Measurements from ENCODE around the gene MSL3B. TPM values are rescaled to one million over a fixed set of nuclear protein-coding genes. Genes with fewer than 3 reads are reported as not detected.

MSL3B gene

GRCh38 chr2:233815861-233816260 lies 52.3 kb downstream of the MSL3B start:
- Mint-ChIP-seq H3K4me1 (peaks cover 10% of the 10 kb centered on the region), H3K27ac (no peak overlapping the region), H3K4me3 (no peak overlapping the region), H3K27me3 (peaks cover 47% of the 10 kb centered on the region), H3K36me3 (ENCODE audit: low read depth) (no peaks in the 10 kb centered on the region)
- no peaks in the 10 kb centered on the region for H3K9me3 ChIP-seq (ENCODE audit: control insufficient read depth, low read length, poor library complexity, severe bottlenecking)
- ATAC-seq = no peak
- DNase-seq = no peak

Other genes starting within 250 kb of the MSL3B start
- gene UGT1A10, start 231.9 kb downstream of the MSL3B start, total RNA-seq = not detected
- not detected for gene UGT1A9, start 196.5 kb downstream of the MSL3B start, total RNA-seq
- not detected for gene UGT1A7, start 186.5 kb downstream of the MSL3B start, total RNA-seq
- not detected for gene UGT1A6, start 175.5 kb downstream of the MSL3B start, total RNA-seq
- not detected for gene UGT1A5, start 155.5 kb downstream of the MSL3B start, total RNA-seq
- not detected for gene UGT1A4, start 149.7 kb downstream of the MSL3B start, total RNA-seq
- gene UGT1A3, start 139.3 kb downstream of the MSL3B start, total RNA-seq = not detected
- not detected for gene UGT1A1, start 108.1 kb downstream of the MSL3B start, total RNA-seq
- not detected for gene MROH2A, start 90.1 kb downstream of the MSL3B start, total RNA-seq
- 1 to 10 TPM in 1 of 2 donors, under 1 TPM in 1; 0.35 to 1.1 TPM for gene HJURP, start 13.9 kb downstream of the MSL3B start, total RNA-seq
- gene TRPM8, start 49.0 kb upstream of the MSL3B start, total RNA-seq = not detected
- not detected for gene SPP2, start 182.3 kb upstream of the MSL3B start, total RNA-seq

All from T-helper 17 cell (primary cell).